Effector CD4-positive, alpha-beta T cell (primary cell): ENCODE data around the gene NTSR2.

Experiments used
- DNase-seq: peaks from one replicate; pipeline ENCODE4 v3.0.0-alpha.2; 2020

The NTSR2 gene

GRCh38 chr2:11624893-11625292, 45.1 kb downstream of the NTSR2 start:
- DNase-seq: no peak

DNA sequence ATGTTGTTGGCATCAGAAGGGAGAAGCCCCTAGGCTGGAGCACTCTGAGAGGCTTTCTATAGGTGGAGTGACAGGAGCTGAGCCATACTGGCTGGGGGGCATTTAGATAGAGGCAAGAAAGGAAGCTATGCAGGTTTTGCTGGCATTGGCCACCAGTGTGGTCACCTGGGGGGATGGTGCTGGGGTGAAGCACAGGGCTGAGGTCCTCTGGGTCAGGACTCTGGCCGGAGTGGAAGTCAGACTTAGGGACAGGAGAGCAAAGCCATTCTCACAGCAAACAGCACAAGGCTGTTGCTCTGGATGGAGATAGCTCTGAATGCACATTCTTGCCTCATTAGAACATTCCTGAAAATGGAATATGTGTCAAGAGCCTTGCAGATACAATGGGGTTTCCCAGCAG, 47.4 kb downstream of the NTSR2 start:
- no peak for DNase-seq

DNA sequence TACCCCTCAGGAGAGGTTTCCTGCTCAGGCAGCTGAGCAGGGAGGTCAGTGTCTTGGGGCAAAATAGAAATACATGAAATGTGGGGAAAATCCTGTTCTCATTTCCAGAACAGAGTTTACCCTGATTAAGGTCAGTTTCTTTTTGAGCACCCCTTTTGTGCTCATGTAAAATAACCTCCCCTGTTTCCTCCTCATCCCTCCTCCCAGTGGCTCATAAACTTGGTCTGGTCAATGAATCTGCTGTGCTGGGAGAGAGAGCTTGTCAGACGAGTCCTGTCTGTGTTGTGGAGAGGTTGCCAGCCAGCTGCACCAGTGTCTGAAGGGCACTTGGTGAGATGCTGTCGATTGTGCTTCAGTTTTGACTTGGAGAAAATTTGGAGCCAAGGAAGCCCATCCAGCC, 48.6 kb downstream of the NTSR2 start:
- no peak for DNase-seq

DNA sequence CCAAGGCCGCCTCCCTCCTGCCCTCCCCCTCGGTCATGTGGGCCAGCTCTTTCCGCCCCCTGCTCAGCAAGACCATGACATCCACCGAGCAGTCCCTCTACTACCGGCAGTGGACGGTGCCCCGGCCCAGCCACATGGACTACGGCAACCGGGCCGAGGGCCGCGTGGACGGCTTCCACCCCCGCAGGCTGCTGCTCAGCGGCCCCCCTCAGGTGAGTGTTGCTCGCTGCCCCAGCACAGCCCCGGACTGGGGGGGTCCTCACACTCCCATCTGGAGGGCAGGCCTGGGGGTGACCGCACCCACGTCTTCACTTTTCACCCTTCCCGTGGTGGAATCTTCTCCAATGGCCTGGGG, 51.3 kb downstream of the NTSR2 start:
- no peak for DNase-seq

DNA sequence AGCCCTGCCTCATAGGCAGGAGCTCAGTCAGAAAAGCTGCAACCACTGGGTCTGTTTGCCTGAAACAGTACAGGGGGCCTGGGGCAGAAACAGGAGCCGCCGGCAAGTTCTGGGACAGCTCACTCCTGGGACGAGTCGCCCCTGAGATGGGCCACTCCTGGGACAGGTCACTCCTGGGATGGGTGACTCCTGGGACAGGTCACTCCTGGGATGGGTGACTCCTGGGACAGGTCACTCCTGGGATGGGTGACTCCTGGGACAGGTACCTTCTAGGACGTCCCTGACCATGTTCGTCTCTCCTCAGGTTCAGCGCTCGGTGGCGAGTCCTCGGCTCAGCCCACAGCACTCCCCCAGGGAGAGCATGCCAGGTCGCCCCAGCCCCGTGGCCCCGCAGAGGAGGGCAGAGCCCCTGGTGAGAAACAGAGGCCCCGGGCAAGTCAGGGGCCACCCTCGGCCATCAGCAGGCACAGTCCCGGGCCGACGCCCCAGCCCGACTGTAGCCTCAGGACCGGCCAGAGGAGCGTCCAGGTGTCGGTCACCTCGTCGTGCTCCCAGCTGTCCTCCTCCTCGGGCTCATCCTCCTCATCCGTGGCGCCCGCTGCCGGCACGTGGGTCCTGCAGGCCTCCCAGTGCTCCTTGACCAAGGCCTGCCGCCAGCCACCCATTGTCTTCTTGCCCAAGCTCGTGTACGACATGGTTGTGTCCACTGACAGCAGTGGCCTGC, 51.8 kb downstream of the NTSR2 start:
- no peak for DNase-seq

GRCh38 chr2:11617527-11617926, 52.5 kb downstream of the NTSR2 start:
- DNase-seq: no peak

DNA sequence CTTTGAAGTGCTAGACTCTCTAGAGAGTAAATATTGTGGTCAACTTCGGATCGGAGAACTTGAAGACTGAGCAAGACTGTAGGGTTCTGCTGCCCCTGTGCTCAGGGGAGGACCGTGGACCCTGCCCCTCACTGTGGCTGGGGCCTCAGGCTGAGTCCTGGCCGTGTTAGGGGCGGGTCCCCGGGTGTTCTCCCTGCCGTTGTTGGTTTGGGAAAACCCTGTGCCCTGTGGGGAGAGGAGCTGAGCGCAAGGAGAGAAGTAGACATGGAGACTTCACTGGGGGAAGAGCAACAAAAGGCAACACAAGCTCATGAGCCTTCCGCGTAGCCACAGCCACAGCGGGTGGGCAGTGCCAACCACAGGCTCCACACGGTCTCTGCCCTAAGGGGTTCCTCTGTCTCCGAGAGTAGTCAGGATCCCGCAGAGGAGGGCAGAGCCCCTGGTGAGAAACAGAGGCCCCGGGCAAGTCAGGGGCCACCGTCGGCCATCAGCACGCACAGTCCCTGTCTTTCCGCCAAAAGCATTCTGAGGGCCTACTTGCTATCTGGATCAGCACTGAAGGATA, 53.1 kb downstream of the NTSR2 start:
- DNase-seq: no peak

DNA sequence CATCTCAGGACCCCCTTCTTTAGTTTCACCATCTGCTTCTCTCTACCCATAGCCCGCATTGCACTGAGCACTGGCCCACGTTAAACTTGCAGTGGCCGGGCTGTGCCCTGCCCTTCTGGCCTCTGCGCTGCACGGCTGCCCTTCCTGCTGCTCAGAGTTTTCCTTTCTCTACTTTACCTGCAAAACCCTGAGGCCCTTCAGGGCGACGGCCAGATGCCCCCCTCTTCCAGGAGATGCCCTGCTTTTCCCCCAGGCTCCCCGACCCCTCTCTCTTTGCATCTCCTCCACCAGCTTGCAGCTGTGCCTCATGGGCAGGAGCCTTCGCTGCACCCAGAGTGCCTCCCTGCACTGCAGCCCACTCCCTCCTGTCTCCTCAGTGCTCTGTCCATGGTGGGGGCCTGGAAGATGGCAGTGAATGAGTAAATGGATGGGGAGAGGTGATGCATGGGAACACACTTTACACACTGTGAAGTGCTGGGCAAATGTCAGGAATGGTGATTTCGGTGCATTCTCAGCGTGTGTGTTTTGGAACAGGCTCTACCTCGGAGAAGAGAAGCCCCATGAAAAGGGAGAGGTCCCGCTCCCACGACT, 53.8 kb downstream of the NTSR2 start:
- DNase-seq: no peak

- DNase-seq: no peak
These were observed 54.8 kb downstream of the NTSR2 start for GRCh38 chr2:11615209-11615608.

DNA sequence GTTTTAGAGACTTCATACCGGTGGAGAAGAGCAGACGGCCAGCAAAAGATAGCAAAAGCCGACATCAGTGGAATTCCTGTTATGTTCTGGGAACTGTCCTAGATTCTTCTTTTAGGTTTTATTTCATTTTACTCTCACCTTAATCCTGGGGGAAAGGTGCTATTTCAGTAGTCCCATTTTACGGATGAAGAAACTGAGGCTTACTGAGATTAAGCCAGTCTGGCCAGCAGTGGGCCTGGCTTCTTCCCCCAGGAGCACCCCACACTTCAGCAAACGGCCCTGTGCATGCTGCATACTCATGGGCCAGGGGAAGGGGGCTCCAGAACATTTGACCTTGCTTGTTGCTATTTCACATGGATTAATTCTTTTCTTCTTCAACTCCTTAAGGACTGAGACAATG, 56.7 kb downstream of the NTSR2 start:
- no peak for DNase-seq

GRCh38 chr2:11612553-11613215, 57.3 kb downstream of the NTSR2 start:
- no peak for DNase-seq

DNA sequence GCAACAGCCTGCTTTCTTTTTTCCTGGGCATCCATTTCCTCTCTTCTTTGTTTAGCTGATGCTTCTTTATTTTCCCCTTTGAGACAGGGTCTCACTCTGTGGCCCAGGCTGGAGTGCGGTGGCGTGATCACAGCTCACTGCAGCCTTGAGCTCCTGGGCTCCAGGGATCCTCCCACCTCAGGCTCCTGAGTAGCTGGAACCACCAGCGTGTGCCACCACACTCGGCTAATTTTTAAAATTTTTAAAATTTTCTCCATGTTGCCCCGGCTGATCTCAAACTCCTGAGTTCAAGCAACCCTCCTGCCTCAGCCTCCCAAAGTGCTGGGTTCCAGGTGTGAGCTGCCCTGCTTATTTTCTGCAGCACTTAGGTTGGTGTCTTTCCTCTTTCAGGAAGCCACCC, 58.7 kb downstream of the NTSR2 start:
- no peak for DNase-seq

DNA sequence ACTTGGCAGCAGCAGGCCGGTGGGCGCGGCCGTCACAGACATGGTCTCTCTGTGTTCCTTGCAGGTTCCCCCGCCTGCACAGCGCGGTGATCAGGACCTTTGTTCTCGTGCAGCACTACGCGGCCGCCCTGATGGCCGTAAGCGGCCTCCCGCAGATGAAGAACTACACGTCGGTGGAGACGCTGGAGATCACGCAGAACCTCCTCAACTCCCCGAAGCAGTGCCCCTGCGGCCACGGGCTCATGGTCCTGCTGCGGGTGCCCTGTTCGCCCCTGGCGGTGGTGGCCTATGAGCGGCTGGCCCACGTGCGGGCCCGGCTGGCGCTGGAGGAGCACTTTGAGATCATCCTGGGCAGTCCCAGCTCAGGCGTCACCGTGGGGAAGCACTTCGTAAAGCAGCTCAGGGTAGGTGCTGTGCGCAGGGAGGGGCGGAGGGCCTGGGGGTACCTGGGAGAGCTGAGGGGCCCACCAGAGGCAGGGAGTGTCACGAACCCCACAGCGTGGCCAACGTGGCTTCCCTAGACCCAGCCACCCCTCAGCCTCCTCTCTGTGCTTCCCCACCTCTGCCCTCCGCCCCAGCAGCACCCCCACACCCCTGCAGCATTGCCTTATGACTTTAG, 59.3 kb downstream of the NTSR2 start:
- DNase-seq: no peak
